ENCODE data around the gene AURKAIP1. TPM values are rescaled to one million over a fixed set of nuclear protein-coding genes. Genes with fewer than 3 reads are reported as not detected.

Gene AURKAIP1
- total RNA-seq, 1 donor from 2014 or later: 107 TPM

- Mint-ChIP-seq H3K36me3 (ENCODE audit: insufficient read depth) (peaks cover 3% of the 10 kb centered on the region), H3K4me3 (ENCODE audit: low read depth) (peak within 1 kb of the TSS; percentile 60), H3K27ac (peak within 1 kb of the TSS; percentile 91), H3K4me1 (ENCODE audit: low read depth) (peaks cover 12% of the 10 kb centered on the region), H3K27me3 (peaks cover 15% of the 10 kb centered on the region), H3K9me3 (ENCODE audit: low read depth) (no peaks in the 10 kb centered on the region)
- DNase-seq (ENCODE audit: low spot score, unreplicated experiment): no peak
- TF ChIP-seq CTCF (IDR thresholded peaks at IDR 0.05; ENCODE audit: unreplicated experiment): no peak
Measured at GRCh38 chr1:1421147-1421906, 46.3 kb upstream of the AURKAIP1 start, which contains the start of gene ANKRD65. TSS of gene ANKRD65 (minus strand) at chr1:1421276. CDS start at chr1:1421005, 271 bp downstream.

GRCh38 chr1:1420654-1421141, 45.7 kb upstream of the AURKAIP1 start:
- Mint-ChIP-seq H3K9me3 (ENCODE audit: low read depth) (no peaks in the 10 kb centered on the region), H3K4me1 (ENCODE audit: low read depth) (peaks cover 13% of the 10 kb centered on the region), H3K27me3 (peaks cover 15% of the 10 kb centered on the region), H3K36me3 (ENCODE audit: insufficient read depth) (peaks cover 3% of the 10 kb centered on the region), H3K27ac (peak overlapping the region; percentile 91), H3K4me3 (ENCODE audit: low read depth) (peak overlapping the region; percentile 60)
- TF ChIP-seq CTCF (IDR thresholded peaks at IDR 0.05; ENCODE audit: unreplicated experiment): no peak
- no peak for DNase-seq (ENCODE audit: low spot score, unreplicated experiment)

GRCh38 chr1:1419813-1420653, 45.0 kb upstream of the AURKAIP1 start:
- Mint-ChIP-seq H3K4me3 (ENCODE audit: low read depth) (peak overlapping the region; percentile 19), H3K27ac (no peak overlapping the region), H3K4me1 (ENCODE audit: low read depth) (peaks cover 19% of the 10 kb centered on the region), H3K36me3 (ENCODE audit: insufficient read depth) (peaks cover 3% of the 10 kb centered on the region), H3K27me3 (peaks cover 15% of the 10 kb centered on the region), H3K9me3 (ENCODE audit: low read depth) (no peaks in the 10 kb centered on the region)
- peak; percentile 24 for TF ChIP-seq CTCF (IDR thresholded peaks at IDR 0.05; ENCODE audit: unreplicated experiment)
- DNase-seq (ENCODE audit: low spot score, unreplicated experiment): no peak

GRCh38 chr1:1419363-1419812, 44.4 kb upstream of the AURKAIP1 start:
- DNase-seq (ENCODE audit: low spot score, unreplicated experiment): no peak
- no peak overlapping the region for H3K27ac Mint-ChIP-seq
- no peak for TF ChIP-seq CTCF (IDR thresholded peaks at IDR 0.05; ENCODE audit: unreplicated experiment)
- H3K9me3 Mint-ChIP-seq (ENCODE audit: low read depth): no peaks in the 10 kb centered on the region
- H3K4me3 Mint-ChIP-seq (ENCODE audit: low read depth): peak overlapping the region; percentile 19
- peaks cover 3% of the 10 kb centered on the region for H3K36me3 Mint-ChIP-seq (ENCODE audit: insufficient read depth)
- H3K27me3 Mint-ChIP-seq: peaks cover 12% of the 10 kb centered on the region
- H3K4me1 Mint-ChIP-seq (ENCODE audit: low read depth): peaks cover 20% of the 10 kb centered on the region
